Hindlimb muscle (tissue), 1 donor: ENCODE results near the gene SPINK1. TPM values are rescaled to one million over a fixed set of nuclear protein-coding genes. Genes with fewer than 3 reads are reported as not detected.
"Not testable (repeated sequence)": the region's sequence is repeated elsewhere in the genome, so short reads cannot be mapped to it uniquely, and the experiment has no call there.

Experiments used
- DNase-seq: peaks from one replicate; pipeline ENCODE4 v3.0.0-alpha.2; 2013
- polyA plus RNA-seq: library from polyadenylated mRNA; unstranded; fragments of 120-200 nt; gene quantifications from one replicate; pipeline ENCODE4 v1.2.1, GENCODE V29; 2013; ENCODE audit not compliant: insufficient read length

The SPINK1 gene
- polyA plus RNA-seq, 1 donor, result not detected

GRCh38 chr5:147803926-147804325, 27.5 kb downstream of the SPINK1 start:
- DNase-seq, result no peak

- DNase-seq, result not testable (repeated sequence)
These were observed 28.3 kb downstream of the SPINK1 start for GRCh38 chr5:147803161-147803560.

- DNase-seq, result no peak
These were observed 30.0 kb downstream of the SPINK1 start for GRCh38 chr5:147801461-147801860.

- no peak for DNase-seq
These were observed 31.0 kb downstream of the SPINK1 start for GRCh38 chr5:147800491-147800890.

GRCh38 chr5:147796556-147797308, 34.7 kb downstream of the SPINK1 start:
- no peak for DNase-seq

GRCh38 chr5:147791181-147791580, 40.3 kb downstream of the SPINK1 start:
- DNase-seq, result no peak

GRCh38 chr5:147789820-147790219, 41.7 kb downstream of the SPINK1 start:
- DNase-seq, result no peak

DNA sequence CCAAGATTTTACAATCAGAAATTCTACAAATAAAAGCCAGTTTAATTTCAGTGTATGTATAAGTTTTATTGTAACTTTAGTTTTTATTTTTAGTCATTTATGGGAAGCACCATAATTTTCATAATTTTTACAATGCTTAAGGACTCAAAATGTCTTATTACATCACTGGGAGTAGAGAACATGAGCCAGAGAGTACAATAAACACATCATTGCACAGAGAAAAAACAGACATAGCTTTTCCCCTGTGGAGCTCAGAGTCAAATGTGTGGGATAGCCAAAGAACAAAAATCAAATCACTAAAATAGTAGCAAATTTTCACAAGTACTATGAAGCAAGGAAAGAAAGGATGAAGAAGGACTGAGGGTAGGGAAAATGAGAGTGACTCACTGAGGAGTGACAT, 43.4 kb downstream of the SPINK1 start:
- no peak for DNase-seq

GRCh38 chr5:147786142-147786541, 45.3 kb downstream of the SPINK1 start:
- DNase-seq, result no peak

- DNase-seq, result no peak
These were observed 47.1 kb downstream of the SPINK1 start for GRCh38 chr5:147784146-147784987.

DNA sequence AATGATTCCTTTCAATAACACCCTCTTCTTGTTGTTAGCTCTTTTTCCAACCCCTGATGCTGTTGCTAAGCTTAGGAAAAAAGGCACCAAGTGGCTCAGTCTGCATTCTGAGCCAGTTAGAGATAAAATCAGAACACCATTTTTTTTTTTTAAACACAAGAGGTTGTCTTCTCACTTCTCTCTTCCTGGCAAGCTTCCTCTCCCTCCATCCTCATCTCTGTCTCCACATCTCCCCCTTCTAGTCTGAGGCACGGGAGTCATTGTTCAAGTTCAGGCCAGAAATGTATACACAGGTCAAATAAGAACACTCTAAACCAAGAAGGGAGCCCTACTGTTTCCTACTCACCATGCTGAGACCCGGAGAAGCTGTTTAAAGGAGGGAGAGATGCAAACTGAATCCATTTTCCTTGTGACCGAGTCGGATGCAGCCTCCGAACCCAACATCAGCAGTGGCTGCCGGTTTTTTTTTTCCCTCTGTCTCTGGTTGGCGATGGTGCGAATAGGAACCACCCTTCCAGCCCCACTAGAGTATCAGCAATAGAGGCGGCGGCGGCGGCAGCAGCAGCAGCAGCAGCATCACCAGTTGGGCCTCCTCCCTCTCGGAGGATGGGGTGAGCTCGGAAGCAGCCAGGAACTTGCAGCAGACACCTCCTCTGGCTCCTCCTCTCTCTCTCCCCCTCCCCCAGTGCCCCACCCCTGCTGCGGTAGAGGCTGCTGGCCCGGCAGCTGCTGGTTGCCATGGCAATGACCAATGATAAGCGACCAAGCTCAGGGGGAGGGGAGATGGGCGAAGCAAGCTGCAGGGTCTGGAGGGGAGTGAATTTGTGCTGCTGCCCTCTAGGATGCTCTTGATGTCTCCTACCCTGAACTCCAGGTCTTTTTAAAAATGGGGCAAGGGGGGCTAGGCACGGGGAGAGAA, 49.1 kb downstream of the SPINK1 start, which contains the start of gene JAKMIP2:
Gene JAKMIP2, minus strand, starts transcription at position 619 of the 919 bp plus-strand sequence. CDS start 110,922 bp downstream, outside the sequence.
- peak; percentile 81 for DNase-seq

DNA sequence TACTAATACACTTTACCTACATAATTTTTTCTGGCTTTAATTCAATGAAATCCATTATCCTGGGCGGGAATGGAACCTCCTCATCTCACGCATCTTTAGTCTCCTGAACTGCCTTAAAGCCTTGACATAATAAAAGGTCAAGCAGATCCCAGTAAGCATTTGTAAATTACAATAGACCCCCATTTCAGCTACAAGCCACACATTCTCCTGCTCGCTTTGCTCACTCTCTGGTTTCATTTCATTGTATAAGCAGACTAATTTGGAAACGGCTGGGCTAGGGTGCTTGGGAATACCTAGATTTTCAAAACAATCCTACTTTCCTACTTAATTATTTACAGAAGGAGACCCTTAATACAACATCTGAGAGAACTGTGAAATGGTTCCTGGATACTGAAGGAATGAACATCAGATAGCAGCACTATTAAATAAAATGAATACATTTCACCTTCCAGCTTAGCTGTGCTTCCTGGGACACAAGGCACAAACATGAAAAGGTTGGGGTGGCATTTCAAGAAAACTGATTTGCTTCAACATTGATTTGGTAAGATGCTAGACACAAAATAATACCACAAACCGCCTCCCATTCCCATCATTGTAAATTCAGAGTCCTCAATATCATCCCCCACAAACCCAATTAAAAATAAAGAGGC, 50.4 kb downstream of the SPINK1 start:
- DNase-seq, result no peak

DNA sequence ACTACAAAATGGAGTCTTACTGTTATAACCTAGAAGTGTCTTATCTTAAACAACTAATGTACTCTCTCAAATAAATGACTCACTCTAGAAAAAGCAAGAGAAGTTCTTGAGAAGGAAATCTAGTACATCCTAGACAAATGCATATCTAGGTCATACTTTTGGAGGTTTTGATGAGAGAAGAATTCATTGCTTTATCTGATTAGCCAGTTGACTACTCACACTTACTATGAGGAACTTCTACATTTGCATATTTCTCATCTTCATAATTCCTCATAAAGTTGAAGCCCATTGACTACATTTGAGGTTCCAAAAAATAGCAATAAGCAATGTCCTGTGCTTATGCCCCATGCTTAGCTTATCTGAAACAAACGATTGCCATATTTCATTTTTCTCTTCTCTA, 51.8 kb downstream of the SPINK1 start:
- no peak for DNase-seq

- DNase-seq, result no peak
These were observed 54.5 kb downstream of the SPINK1 start for GRCh38 chr5:147776989-147777388.

Other genes with a start within 250 kb of the SPINK1 start
- gene JAKMIP2, start 48.9 kb downstream of the SPINK1 start, polyA plus RNA-seq, result 1.3 TPM
- gene SCGB3A2, start 47.0 kb upstream of the SPINK1 start, polyA plus RNA-seq, result not detected
- not detected for gene C5orf46, start 74.9 kb upstream of the SPINK1 start, polyA plus RNA-seq
- gene SPINK5, start 232.3 kb upstream of the SPINK1 start, polyA plus RNA-seq, result 0.41 TPM